Loucy (cell line): ENCODE data around the gene SALL3.

ENCODE experiments used
- H2AFZ ChIP-seq: fragments of 200-600 bp; sonication (generic); 2 replicates; pipeline ENCODE4 v1.6.0; 2016; ENCODE audit warnings: antibody characterized with exemption, mild to moderate bottlenecking, low read length, moderate library complexity
- H3F3A ChIP-seq: fragments of 200-600 bp; 2 replicates; pipeline ENCODE4 v1.6.0; 2016; ENCODE audit warnings: antibody characterized with exemption, low read depth, mild to moderate bottlenecking
- H3K27me3 ChIP-seq: fragments of 200-600 bp; sonication (generic); 2 replicates; pipeline ENCODE4 v1.6.1; 2014; ENCODE audit warnings: low read length, mild to moderate bottlenecking; ENCODE audit not compliant: insufficient read depth, poor library complexity, severe bottlenecking
- H3K36me3 ChIP-seq: fragments of 200-600 bp; sonication (generic); 2 replicates; pipeline ENCODE4 v1.6.1; 2016; ENCODE audit warnings: low read length; ENCODE audit not compliant: insufficient read depth
- H3K4me1 ChIP-seq: fragments of 200-600 bp; sonication (generic); 2 replicates; pipeline ENCODE4 v1.5.1; 2014; ENCODE audit warnings: low read length, mild to moderate bottlenecking; ENCODE audit not compliant: insufficient read depth, poor library complexity, severe bottlenecking
- H3K4me2 ChIP-seq: fragments of 200-600 bp; sonication (generic); 2 replicates; pipeline ENCODE4 v1.6.0; 2014; ENCODE audit warnings: antibody characterized with exemption, low read length, low read depth, mild to moderate bottlenecking; ENCODE audit not compliant: poor library complexity, severe bottlenecking
- H3K4me3 ChIP-seq: fragments of 200-600 bp; sonication (generic); 2 replicates; pipeline ENCODE4 v1.5.1; 2014; ENCODE audit warnings: low read length, mild to moderate bottlenecking, mixed read lengths; ENCODE audit not compliant: poor library complexity, severe bottlenecking
- H3K79me2 ChIP-seq: fragments of 200-600 bp; sonication (generic); 2 replicates; pipeline ENCODE4 v1.6.1; 2014; ENCODE audit warnings: low read length; ENCODE audit not compliant: insufficient read depth
- H3K9ac ChIP-seq: fragments of 200-600 bp; sonication (generic); 2 replicates; pipeline ENCODE4 v1.6.0; 2014; ENCODE audit warnings: mild to moderate bottlenecking, low read depth, low read length, moderate library complexity; ENCODE audit not compliant: poor library complexity, severe bottlenecking
- H3K9me2 ChIP-seq: fragments of 200-600 bp; sonication (generic); replicated peaks from 2 replicates; pipeline ENCODE4 v1.6.1; 2016; ENCODE audit warnings: low read depth, low read length, mixed read lengths
- H3K9me3 ChIP-seq: fragments of 200-600 bp; sonication (generic); 2 replicates; pipeline ENCODE4 v1.6.1; 2014; ENCODE audit warnings: mild to moderate bottlenecking, antibody characterized with exemption, low read length, low read depth; ENCODE audit not compliant: insufficient read depth
- H4K20me1 ChIP-seq: fragments of 200-600 bp; sonication (generic); 2 replicates; pipeline ENCODE4 v1.6.0; 2014; ENCODE audit warnings: antibody characterized with exemption, low read length, mild to moderate bottlenecking; ENCODE audit not compliant: insufficient read depth, poor library complexity, severe bottlenecking
- EZH2phosphoT487 ChIP-seq: fragments of 200-600 bp; IDR thresholded peaks from 2 replicates; pipeline ENCODE4 v1.6.1; 2018; ENCODE audit warnings: antibody characterized with exemption, mild to moderate bottlenecking, moderate library complexity, borderline replicate concordance
- TF ChIP-seq, protein P1 (sequence below): fragments of 200-600 bp; sonication (generic); conservative IDR thresholded peaks from 2 replicates; pipeline ENCODE4 v1.5.1; 2014; ENCODE audit warnings: mild to moderate bottlenecking, antibody characterized with exemption, low read length

SALL3 gene

DNA sequence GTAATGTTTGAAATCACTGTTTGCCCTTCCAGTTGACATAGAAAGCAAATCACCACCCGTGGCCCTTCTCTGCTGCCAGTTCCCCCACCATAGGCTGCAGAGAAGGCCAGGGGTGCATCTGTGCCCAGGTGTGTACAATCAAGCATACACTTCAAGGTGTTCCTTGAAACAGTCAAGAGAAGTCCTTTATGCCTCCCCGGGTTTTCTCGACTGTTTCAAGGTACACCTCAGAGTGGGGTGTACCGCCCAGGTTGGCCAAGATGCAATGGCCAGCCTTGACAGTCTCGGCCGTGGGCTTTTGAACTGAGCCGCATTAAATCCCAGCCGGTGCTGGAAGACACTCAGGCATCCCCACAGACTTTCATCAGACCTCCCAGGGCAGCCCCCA, 68.6 kb downstream of the SALL3 start:
- H3K79me2 ChIP-seq, result no peaks in the 10 kb centered on the region
- no peak overlapping the region for H3K4me3 ChIP-seq
- H4K20me1 ChIP-seq, result no peaks in the 10 kb centered on the region
- TF ChIP-seq, protein P1, sequence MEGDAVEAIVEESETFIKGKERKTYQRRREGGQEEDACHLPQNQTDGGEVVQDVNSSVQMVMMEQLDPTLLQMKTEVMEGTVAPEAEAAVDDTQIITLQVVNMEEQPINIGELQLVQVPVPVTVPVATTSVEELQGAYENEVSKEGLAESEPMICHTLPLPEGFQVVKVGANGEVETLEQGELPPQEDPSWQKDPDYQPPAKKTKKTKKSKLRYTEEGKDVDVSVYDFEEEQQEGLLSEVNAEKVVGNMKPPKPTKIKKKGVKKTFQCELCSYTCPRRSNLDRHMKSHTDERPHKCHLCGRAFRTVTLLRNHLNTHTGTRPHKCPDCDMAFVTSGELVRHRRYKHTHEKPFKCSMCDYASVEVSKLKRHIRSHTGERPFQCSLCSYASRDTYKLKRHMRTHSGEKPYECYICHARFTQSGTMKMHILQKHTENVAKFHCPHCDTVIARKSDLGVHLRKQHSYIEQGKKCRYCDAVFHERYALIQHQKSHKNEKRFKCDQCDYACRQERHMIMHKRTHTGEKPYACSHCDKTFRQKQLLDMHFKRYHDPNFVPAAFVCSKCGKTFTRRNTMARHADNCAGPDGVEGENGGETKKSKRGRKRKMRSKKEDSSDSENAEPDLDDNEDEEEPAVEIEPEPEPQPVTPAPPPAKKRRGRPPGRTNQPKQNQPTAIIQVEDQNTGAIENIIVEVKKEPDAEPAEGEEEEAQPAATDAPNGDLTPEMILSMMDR, result no peak
- no peak for TF ChIP-seq EZH2phosphoT487
- H3K27me3 ChIP-seq, result no peaks in the 10 kb centered on the region
- no peak overlapping the region for H3K9ac ChIP-seq
- no peaks in the 10 kb centered on the region for H3K36me3 ChIP-seq
- H3F3A ChIP-seq, result no peaks in the 10 kb centered on the region
- H2AFZ ChIP-seq, result no peak overlapping the region
- H3K9me3 ChIP-seq, result no peaks in the 10 kb centered on the region
- no peaks in the 10 kb centered on the region for H3K9me2 ChIP-seq
- H3K4me2 ChIP-seq, result no peak overlapping the region
- H3K4me1 ChIP-seq, result no peaks in the 10 kb centered on the region

- H3K79me2 ChIP-seq, result no peaks in the 10 kb centered on the region
- H3K4me3 ChIP-seq, result no peak overlapping the region
- H3K27me3 ChIP-seq, result no peaks in the 10 kb centered on the region
- H2AFZ ChIP-seq, result no peak overlapping the region
- H4K20me1 ChIP-seq, result no peaks in the 10 kb centered on the region
- no peaks in the 10 kb centered on the region for H3K36me3 ChIP-seq
- H3F3A ChIP-seq, result no peaks in the 10 kb centered on the region
- peaks cover 1% of the 10 kb centered on the region; the same call in 1 of the 2 replicates for H3K9me3 ChIP-seq
- no peaks in the 10 kb centered on the region for H3K9me2 ChIP-seq
- H3K4me1 ChIP-seq, result no peaks in the 10 kb centered on the region
- H3K4me2 ChIP-seq, result no peak overlapping the region
- TF ChIP-seq EZH2phosphoT487, result no peak
- TF ChIP-seq, protein P1, result no peak
- H3K9ac ChIP-seq, result no peak overlapping the region
These were observed 69.9 kb downstream of the SALL3 start for GRCh38 chr18:79049506-79049905.
